GM19452 (cell line): Measurements from ENCODE around the gene C5orf24.

Experiments
- ATAC-seq: cut with Tn5 transposase; IDR thresholded peaks from one replicate; pipeline ENCODE4 v1.9.1; 2021; ENCODE audit not compliant: unreplicated experiment

Gene C5orf24

DNA sequence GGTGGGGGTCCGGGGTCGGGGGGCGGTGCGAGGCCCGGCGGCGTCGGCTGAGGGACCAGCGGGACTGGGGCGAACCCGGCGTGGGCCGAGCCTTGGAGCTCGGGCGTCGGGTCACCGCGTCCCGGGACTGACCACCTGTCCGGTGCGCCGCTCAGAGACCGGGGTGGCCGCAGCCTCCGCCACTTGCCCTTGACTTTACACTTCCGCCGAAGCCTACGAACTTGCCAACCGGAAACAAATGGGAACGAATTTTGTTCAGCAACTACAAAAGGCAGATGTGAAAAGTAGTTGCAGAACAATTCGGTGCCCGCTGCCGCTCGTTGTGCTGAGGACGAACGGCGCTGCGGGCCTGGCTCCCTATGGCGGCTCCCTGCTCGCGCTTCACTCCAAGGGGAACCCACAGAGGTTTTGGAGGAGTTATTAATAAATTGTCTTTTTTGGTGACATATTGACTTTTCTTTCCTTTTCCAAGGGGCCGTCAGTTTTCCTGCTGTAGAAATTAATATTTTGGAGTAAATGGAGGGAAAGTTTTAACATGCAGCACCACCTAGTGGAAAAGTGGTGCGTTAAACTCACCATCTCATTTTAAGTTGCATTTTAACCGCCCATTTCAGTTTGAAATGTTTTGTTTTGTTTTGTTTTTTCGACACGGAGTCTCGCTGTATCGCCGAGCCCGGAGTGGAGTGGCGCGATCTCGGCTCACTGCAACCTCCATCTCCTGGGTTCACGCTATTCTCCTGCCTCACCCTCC is 59.7 kb downstream of the C5orf24 start:
- ATAC-seq, result peak; percentile 28

DNA sequence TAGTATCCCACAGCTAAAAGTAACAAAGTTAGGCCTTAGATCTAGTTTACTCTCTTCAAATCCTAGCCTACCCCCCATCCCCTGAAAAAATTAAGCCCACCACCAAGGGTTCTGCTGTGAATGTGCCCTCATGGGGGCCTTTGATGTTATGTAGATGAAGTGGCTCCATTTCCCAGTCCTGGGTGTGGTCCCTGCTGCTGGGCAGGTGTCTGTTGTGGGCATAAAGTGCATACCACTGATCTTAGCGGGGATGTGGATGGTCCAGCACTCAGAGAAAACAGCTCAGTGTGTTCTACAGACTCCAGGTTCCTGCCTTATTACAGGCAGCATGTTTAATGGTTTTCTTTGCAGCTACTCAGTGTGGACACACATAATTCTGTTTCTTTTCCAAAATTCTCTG is 61.0 kb downstream of the C5orf24 start:
- ATAC-seq, result no peak
